ENCODE data around the gene HDHD3.

GRCh38 chr9:113337714-113338113 lies 39.1 kb downstream of the HDHD3 start:
- TF ChIP-seq CTCF (IDR thresholded peaks at IDR 0.05): no peak
- no peak for TF ChIP-seq EP300 (IDR thresholded peaks at IDR 0.05)

All from suprapubic skin (tissue), 3 donors.